GM19372 (cell line): Measurements from ENCODE around the gene ZKSCAN1.

Source experiments
- ATAC-seq: cut with Tn5 transposase; IDR thresholded peaks from one replicate; pipeline ENCODE4 v1.9.1; 2021; ENCODE audit warnings: mild to moderate bottlenecking, low read depth, moderate library complexity; ENCODE audit not compliant: unreplicated experiment

ZKSCAN1 gene

DNA sequence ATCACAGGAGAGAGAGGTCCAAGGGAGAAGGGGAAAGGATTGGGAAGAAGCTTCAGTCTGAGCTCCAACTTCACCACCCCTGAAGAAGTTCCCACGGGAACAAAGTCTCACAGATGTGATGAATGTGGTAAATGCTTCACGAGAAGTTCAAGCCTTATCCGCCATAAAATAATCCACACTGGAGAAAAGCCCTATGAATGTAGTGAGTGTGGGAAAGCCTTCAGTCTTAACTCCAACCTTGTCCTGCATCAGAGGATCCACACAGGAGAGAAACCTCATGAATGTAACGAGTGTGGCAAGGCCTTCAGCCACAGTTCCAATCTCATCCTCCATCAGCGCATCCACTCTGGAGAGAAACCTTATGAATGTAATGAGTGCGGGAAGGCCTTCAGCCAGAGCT is 18.1 kb downstream of the ZKSCAN1 start:
- no peak for ATAC-seq

DNA sequence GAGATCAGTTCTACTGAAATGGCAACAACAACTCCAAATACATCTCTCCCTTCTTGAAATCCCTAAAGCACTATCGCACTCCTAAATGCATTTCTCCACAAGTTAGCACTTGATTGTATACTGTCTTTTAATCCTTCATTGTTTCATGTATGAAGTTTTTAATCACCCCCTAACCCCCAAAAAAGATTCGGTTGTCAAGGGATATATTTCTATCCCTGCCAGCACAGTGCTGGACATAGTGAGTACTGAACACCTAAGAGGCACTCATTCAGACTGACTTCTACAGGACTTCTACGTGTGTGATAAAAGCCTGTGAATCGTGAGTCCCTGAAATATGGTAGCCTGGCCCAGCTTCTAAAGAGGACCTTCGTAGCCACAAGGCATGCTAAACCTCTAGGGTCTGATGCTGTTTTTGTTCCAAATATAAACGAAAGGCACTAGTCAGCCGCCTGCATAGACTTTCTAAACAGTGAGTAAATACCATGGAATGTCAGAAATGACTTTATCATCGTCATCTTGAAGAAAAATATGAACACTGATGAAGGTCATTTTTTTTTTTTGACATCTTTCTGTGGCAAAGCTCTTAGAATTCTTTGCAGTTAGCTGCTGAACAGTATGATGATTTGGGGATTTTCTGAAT is 19.6 kb downstream of the ZKSCAN1 start:
- no peak for ATAC-seq

DNA sequence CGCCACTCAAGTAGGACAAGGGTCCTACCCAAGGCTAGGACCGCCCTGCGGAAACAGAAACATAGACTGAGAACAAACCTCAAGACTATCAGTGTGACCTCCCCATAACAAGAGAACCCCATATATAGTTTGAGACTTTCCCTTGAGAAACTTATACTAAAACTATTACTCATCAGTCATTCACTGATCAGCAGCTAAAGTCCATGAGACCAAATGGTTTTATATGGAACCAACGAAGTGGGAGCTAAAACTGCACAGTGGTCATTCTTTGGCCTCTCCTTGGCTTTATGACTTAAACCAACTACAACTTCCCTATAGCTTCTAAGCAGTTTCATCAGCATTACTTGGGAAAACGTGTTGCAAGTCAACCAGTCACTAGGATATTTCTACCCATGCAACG is 20.5 kb downstream of the ZKSCAN1 start:
- ATAC-seq = no peak

DNA sequence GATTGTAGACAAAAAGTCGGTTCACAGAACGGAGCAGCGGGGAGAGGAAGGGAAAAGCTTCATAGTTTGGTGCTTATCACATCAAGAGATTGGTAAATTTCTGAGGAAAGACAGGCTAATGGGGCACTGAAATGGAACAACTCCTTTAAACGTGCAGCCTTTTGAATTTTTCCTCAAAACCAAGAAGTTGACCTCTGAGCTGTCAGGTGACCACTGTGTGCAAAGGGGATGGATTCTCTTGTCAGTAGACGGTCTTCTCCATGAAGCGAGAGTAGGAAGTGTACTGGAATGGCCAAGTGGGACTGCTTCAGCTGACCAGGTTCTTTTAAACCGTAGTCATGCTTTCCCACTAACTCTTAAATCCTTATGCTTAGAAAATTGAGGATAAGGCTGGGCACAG is 22.9 kb downstream of the ZKSCAN1 start:
- no peak for ATAC-seq

DNA sequence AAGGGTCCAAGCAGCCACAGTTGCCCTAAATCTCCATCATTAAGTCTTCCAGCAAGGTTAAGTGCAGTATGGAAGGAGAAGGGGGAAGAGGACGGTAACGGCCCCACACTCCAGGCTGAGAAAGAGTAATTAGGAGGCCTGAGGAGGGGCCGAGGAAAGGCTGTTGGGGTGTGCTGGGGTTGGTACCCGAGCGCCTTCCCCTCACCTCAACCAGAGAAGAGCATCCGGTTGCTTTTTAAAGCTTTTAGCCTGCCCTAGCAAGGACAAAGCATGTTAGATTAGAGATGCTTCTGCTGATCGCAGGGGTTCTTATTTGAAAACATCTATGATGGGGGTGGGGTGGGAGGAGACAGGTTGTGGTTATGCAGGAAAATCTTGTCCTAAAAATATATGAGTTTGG is 25.2 kb downstream of the ZKSCAN1 start:
- no peak for ATAC-seq

DNA sequence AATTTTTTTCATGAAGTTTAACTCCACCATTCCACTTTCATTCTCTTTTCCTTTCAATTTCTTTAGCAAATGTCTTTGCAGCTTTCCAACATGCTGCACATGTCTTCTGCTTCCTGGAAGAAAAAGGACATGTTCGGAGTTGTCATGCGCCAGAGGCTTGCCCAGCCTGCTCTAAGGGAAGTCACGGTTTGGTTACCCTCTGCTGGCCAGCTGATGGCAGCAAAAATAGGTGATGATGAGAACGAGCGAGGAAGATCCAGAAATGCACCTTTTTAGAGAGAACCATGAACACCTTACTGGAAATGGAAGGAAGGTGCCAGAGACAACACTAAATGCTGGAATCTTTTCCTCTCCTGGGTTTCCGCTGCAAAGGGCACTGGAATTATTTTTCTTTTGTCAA is 29.3 kb downstream of the ZKSCAN1 start:
- ATAC-seq = no peak

DNA sequence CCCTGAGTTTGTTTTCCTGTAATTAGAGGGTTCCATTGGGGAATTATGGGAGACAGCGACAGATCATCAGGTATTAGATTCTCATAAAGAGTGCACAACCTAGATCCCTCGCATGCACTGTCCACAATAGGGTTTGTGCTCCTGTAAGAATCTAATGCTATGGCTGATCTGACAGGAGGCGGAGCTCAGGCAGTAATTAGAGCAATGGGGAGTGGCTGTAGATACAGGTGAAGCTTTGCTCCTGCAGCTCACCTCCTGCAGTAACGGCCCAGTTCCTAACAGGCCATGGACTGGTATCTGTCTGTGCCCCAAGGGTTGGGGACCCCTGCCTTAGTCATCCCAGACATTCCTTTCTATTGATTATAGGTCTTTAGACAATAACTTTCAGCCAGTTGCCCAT is 33.3 kb downstream of the ZKSCAN1 start:
- ATAC-seq = no peak

DNA sequence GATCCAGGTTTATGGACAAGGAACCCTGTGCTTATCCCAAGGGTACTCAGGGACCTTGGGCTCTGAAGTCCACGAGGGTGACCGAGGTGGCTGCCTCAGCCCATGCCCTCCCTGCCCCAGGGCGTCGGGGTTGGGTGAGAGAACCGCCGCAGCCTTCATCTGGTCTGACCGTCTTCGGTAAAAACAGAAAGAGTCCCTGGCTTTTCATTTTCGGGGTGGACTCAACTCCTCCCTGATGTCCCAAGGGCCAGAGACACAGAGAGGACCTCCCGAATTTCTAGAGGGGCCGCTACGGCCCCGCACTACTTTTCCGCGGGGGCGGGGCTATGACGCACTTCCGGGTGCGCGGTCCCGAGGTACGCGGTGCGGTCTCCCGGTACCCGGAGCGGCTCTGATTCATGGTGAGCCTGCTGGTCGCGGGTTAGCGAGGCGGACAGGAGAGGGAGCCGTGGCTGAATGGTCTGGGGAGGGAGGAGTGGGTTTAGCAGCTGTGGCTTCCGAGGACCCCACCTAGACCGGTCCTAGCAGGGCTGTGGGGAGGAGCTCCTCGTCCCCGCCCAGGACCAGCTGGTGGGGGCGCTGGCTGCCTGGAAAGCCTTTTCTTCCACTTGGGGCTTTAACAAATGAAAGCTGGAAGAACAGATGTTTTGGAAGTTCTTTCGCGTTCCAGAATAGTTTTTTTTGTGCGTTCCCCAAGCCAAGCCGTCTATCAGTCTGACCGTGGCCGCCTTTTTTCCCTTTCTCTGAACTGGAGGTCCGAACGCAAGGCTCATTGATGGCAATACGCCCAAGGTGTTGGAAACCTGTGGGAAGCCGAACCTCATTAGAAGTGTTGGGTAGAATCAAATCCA is 34.3 kb downstream of the ZKSCAN1 start, which contains the start of gene ZSCAN21:
ZSCAN21 (plus strand) TSS at position 334 of the 851 bp plus-strand sequence. CDS start 7,233 bp downstream, outside the sequence.
- peak; percentile 90 for ATAC-seq

DNA sequence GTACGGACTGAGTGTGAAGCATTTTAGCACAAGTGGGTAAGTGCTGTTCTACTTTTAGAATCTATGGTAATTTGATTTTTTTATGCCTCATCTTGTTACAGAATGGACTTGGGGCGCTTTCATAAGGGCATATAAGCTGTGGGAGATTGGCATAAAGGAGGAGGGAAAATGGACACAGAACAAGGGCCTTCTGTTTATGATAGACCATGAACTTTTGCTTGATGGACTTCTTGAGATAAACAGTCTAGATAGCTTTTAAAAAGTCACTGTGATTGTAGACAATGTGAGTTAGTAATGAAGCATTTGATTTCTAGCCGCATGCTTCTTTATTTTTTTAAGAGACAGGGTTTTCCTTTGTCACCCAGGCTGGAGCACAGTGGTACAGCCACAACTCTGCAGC is 36.2 kb downstream of the ZKSCAN1 start:
- ATAC-seq = no peak

DNA sequence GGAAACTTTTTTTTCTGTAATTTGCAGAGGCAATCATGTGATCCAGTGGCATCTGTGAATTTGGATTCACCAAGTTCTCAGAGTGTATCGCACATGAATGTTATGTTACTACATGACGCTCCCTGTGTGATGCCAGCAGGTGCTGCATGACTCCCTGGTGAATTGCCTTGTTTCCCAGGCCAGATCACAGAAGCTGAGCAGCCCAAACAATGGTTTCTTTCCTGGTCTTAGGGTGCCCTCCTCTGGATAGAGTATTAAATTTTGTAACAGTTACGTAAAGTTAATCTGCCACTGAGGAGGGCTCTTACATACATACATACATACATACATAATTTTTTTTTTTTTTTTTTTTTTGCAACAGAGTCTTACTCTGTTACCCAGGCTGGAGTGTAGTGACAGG is 37.8 kb downstream of the ZKSCAN1 start:
- no peak for ATAC-seq

DNA sequence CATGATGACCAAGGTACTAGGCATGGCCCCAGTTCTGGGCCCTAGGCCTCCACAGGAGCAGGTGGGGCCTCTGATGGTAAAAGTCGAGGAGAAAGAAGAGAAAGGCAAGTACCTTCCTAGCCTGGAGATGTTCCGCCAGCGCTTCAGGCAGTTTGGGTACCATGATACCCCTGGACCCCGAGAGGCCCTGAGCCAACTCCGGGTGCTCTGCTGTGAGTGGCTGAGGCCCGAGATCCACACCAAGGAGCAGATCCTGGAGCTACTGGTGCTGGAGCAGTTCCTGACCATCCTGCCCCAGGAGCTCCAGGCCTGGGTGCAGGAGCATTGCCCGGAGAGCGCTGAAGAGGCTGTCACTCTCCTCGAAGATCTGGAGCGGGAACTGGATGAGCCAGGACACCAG is 41.6 kb downstream of the ZKSCAN1 start:
- no peak for ATAC-seq

DNA sequence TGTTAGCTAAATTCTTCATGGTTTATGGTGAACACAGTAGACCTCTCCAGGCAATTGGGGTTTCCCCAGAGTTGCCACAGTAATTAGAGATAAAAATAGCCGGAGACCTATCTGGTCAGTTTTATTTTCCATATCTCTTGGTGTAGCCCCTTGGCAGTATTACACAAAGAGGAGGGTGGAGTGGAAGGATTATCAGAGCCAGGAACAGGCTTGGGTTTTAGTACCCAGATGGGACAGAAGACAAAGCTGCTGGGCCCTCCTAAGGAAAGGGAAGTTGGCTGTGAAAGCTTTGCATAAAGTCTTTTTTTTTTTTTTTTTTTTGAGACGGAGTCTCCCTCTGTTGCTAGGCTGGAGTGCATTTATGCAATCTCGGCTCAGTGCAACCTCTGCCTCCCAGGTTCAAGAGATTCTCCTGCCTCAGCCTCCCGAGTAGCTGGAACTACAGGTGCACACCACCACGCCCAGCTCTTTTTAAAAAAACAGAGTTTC is 43.9 kb downstream of the ZKSCAN1 start:
- no peak for ATAC-seq

DNA sequence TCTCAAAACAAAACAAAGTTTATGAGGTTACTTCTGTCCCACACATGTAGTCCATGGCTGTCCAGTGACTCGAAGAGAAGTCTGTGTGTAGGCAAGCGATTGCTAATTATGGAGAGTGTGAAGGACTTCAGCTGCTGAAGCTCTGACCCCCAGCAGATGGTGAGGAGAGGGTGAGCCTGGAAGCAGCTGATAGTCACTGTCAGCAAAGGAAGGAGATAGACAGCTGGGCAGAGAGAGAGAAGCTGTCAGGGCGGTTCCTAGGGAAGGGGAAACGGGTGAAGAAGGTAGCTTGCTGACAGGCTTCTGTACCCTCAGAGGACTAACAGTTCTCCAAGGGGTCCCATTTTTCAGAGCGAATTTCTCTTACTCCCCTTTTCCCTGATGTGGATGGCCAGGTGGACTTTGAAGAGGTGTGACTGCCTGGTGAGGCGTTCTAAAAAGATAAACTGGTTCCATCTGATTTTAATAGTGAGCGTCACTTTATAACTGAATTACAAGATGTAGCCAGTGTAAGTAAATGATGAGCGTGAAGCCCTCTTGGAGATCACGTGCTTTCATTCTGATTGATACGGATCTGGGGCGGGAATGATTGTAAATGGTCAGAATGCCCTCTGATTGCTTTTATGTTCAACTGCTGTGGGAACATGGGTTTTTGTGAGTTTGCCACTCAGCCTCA is 46.3 kb downstream of the ZKSCAN1 start:
- ATAC-seq = no peak

DNA sequence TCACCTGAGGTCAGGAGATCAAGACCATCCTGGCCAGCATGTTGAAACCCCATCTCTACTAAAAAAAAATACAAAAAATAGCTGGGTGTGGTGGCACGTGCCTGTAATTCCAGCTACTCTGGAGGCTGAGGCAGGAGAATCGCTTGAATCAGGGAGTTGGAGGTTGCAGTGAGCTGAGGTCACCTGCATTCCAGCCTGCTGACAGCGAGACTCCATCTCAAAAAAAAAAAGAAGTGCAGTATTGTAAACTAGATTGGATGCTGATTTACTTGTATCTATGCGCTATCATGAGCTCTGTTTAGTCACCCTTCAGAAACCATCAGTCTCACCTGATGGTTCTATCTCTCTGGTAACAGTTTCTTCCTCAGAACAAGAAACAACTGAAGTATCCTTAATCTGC is 48.0 kb downstream of the ZKSCAN1 start:
- no peak for ATAC-seq

DNA sequence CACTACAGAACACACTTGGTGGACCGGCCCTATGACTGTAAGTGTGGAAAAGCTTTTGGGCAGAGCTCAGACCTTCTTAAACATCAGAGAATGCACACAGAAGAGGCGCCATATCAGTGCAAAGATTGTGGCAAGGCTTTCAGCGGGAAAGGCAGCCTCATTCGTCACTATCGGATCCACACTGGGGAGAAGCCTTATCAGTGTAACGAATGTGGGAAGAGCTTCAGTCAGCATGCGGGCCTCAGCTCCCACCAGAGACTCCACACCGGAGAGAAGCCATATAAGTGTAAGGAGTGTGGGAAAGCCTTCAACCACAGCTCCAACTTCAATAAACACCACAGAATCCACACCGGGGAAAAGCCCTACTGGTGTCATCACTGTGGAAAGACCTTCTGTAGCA is 48.8 kb downstream of the ZKSCAN1 start:
- ATAC-seq = no peak

DNA sequence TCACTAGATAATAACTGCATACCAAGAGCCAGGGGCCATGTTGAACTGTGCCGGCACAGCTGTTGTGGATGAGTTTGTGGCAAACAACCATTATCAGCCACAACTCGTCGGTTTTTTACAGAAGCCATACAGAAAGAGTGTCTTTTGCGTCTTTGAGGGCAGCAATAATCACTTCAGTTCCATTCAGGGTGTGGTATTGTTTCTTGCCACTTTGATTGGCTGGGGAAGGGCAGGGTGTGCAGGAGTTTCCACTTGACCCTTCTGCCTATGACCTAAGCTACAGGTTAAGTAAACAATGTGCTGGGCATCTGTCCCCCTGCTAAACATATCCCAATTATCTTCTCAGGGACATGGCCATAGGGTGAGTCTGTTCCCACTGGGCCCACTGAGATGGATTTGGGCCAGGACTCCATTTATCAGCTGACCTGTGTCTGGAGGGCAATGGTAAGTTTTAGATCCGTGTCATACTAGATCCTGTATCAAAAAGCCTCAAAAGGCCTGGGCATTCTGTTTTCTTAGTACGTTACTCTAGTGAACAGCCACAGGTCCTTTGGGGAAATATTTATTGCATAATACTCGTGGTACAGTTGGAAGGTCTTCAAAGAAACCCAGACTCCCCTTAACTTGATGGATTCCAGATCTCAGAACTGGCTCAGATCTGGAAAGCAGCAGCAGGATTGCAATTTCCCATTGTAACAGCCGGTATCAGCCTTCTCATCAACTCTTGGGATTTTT is 50.2 kb downstream of the ZKSCAN1 start:
- ATAC-seq = no peak

DNA sequence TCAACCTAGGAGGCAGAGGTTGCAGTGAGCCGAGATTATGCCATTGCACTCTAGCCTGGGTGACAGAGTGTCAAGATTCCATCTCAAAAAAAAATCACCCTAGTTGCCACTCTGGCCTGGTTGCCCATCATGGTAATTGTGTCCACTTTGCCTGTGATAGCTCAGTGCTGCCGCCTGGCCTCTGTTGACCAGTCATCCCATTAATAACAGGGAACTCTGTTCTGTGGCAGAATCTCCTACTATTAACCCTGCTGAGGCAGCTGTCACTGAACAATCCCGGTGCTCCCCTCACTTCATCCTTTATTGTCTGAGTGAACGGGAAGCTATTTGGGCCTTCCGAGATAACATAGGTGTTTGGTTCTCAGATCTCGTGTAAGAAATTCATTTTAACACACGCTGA is 51.6 kb downstream of the ZKSCAN1 start:
- no peak for ATAC-seq

DNA sequence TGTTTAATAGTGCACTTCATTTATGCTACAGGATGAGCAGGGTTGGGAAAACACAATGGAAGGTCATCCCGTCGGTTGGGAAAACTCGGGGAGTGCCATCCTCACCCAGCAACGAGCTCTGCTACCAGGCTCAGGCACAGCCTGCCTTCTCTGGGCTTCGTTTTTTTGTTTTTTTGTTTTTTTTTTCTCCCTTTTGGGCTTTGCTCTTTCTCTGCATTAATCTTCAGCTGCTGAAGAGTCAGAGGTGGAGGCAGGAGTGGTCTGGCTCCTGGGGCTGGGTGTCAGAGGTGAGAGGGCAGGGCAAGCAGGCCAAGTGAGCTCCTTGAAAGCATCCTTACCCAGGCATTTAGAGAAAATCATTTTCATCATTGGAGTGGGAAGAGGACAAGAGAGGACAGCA is 54.6 kb downstream of the ZKSCAN1 start:
- ATAC-seq = no peak

DNA sequence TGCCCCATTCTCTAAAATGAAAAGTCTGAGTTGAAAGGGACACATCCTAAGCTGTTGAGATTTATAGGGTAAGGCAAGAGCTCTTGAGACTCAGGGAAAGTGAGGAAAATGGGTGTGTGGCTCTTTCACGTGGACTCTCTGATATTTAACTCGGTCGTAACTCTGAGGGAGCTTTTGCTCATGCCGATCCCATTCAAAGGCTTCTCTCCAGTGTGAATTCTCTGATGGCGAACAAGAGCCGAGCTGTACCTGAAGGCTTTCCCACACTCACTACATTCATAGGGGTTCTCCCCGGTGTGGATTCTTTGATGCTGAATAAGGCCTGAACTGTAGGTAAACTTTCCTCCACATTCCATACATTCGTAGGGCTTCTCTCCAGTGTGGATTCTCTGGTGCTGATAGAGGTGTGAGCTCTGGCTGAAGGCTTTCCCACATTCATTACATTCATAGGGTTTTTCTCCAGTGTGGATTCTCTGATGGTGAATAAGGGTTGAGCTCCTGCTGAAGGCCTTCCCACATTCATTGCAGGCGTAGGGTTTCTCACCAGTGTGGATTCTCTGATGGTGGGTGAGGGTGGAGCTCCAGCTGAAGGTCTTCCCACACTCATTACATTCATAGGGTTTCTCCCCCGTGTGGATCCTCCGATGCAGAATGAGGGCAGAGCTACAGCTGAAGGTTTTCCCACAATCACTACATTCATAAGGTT is 55.8 kb downstream of the ZKSCAN1 start:
- ATAC-seq = no peak

DNA sequence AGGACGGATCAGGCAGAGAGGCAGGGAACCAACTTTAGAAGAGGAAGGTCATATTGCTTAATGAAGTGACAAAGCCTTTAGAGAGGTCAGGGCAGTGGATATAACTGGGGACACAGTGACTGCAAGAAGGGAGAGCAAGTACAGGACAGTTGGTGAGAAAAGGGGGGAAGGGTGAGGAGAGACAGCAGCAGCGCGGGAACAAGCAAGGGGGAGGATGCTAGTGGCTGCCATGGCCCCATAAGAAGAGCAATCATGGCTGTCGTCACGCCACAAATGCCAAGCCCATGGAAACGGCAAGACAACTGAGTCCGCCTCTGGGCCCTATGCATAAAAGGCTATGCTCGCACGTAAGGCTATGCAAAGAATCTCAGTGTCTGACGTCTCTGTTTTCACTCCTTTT is 57.1 kb downstream of the ZKSCAN1 start:
- ATAC-seq = no peak
